ENCODE measurements around the gene PHLDB1.

Gene PHLDB1

GRCh38 chr11:118651820-118652219 lies 44.4 kb downstream of the PHLDB1 start:
- no peak for TF ChIP-seq ZNF384 (IDR thresholded peaks at IDR 0.05)
- TF ChIP-seq FOXK2 (IDR thresholded peaks at IDR 0.05), result no peak
- TF ChIP-seq PKNOX1 (IDR thresholded peaks at IDR 0.05), result no peak
- no peak for TF ChIP-seq NFRKB (IDR thresholded peaks at IDR 0.05)
- no peak for TF ChIP-seq L3MBTL2 (conservative IDR thresholded peaks at IDR 0.05)
- no peak for TF ChIP-seq BHLHE40 (IDR thresholded peaks at IDR 0.05; ENCODE audit: borderline replicate concordance)
- no peak for TF ChIP-seq TARDBP (IDR thresholded peaks at IDR 0.05)
- TF ChIP-seq HDGF (IDR thresholded peaks at IDR 0.05; ENCODE audit: borderline replicate concordance), result no peak
- TF ChIP-seq ARNT (IDR thresholded peaks at IDR 0.05), result no peak
- TF ChIP-seq ELF4 (IDR thresholded peaks at IDR 0.05), result no peak
- no peak for TF ChIP-seq CTBP1 (IDR thresholded peaks at IDR 0.05; ENCODE audit: borderline replicate concordance)
- no peak for TF ChIP-seq FOXM1 (IDR thresholded peaks at IDR 0.05; ENCODE audit: borderline replicate concordance)
- TF ChIP-seq SUZ12 (IDR thresholded peaks at IDR 0.05), result no peak
- no peak for TF ChIP-seq FOXA1 (IDR thresholded peaks at IDR 0.05)
- TF ChIP-seq SP1 (IDR thresholded peaks at IDR 0.05), result no peak
- DNase-seq (ENCODE audit: extremely low spot score), result no peak
- POLR2A ChIA-PET, result interaction anchor here (1.5 kb wide), 1 partner anchor 17 kb away, joined by 4 read pairs; no protein-coding TSS in a partner anchor
- CTCF ChIA-PET, result no interaction called here

- ChIA-PET POLR2A (interaction anchor here (1.5 kb wide), 1 partner anchor 18 kb away, joined by 4 read pairs; no protein-coding TSS in a partner anchor), CTCF (no interaction called here)
- no peak for DNase-seq (ENCODE audit: extremely low spot score)
- no peak for TF ChIP-seq FOXA1 (IDR thresholded peaks at IDR 0.05)
- TF ChIP-seq ARNT (IDR thresholded peaks at IDR 0.05), result no peak
- TF ChIP-seq NFRKB (IDR thresholded peaks at IDR 0.05), result no peak
- TF ChIP-seq HDGF (IDR thresholded peaks at IDR 0.05; ENCODE audit: borderline replicate concordance), result no peak
- TF ChIP-seq PKNOX1 (IDR thresholded peaks at IDR 0.05), result no peak
- no peak for TF ChIP-seq ELF4 (IDR thresholded peaks at IDR 0.05)
- no peak for TF ChIP-seq FOXK2 (IDR thresholded peaks at IDR 0.05)
- TF ChIP-seq FOXM1 (IDR thresholded peaks at IDR 0.05; ENCODE audit: borderline replicate concordance), result no peak
- no peak for TF ChIP-seq L3MBTL2 (conservative IDR thresholded peaks at IDR 0.05)
- no peak for TF ChIP-seq SP1 (IDR thresholded peaks at IDR 0.05)
- TF ChIP-seq TARDBP (IDR thresholded peaks at IDR 0.05), result no peak
- TF ChIP-seq BHLHE40 (IDR thresholded peaks at IDR 0.05; ENCODE audit: borderline replicate concordance), result no peak
- no peak for TF ChIP-seq LEF1 (IDR thresholded peaks at IDR 0.05; ENCODE audit: borderline replicate concordance)
- TF ChIP-seq SUZ12 (IDR thresholded peaks at IDR 0.05), result no peak
- no peak for TF ChIP-seq CTBP1 (IDR thresholded peaks at IDR 0.05; ENCODE audit: borderline replicate concordance)
- no peak for TF ChIP-seq ZNF384 (IDR thresholded peaks at IDR 0.05)
These were observed 45.3 kb downstream of the PHLDB1 start for GRCh38 chr11:118652681-118653181.

- no peak for DNase-seq (ENCODE audit: extremely low spot score)
- CTCF ChIA-PET, result interaction anchor here (0.6 to 1.0 kb wide), 2 partner anchors 17 to 60 kb away, joined by 3 to 4 read pairs; no protein-coding TSS in a partner anchor
- TF ChIP-seq PKNOX1 (IDR thresholded peaks at IDR 0.05) (no peak), L3MBTL2 (conservative IDR thresholded peaks at IDR 0.05) (no peak), FOXK2 (IDR thresholded peaks at IDR 0.05) (no peak)
- POLR2A ChIA-PET, result no interaction called here
These were observed 46.4 kb downstream of the PHLDB1 start for GRCh38 chr11:118653684-118654390.

GRCh38 chr11:118655486-118656190 lies 48.2 kb downstream of the PHLDB1 start:
- TF ChIP-seq PKNOX1 (IDR thresholded peaks at IDR 0.05), result no peak
- no peak for TF ChIP-seq FOXK2 (IDR thresholded peaks at IDR 0.05)
- no peak for TF ChIP-seq HDGF (IDR thresholded peaks at IDR 0.05; ENCODE audit: borderline replicate concordance)
- no peak for TF ChIP-seq SUZ12 (IDR thresholded peaks at IDR 0.05)
- no peak for TF ChIP-seq NFRKB (IDR thresholded peaks at IDR 0.05)
- TF ChIP-seq CTBP1 (IDR thresholded peaks at IDR 0.05; ENCODE audit: borderline replicate concordance), result no peak
- TF ChIP-seq BHLHE40 (IDR thresholded peaks at IDR 0.05; ENCODE audit: borderline replicate concordance), result no peak
- TF ChIP-seq L3MBTL2 (conservative IDR thresholded peaks at IDR 0.05), result no peak
- TF ChIP-seq TARDBP (IDR thresholded peaks at IDR 0.05), result no peak
- no peak for TF ChIP-seq SP1 (IDR thresholded peaks at IDR 0.05)
- no peak for TF ChIP-seq FOXA1 (IDR thresholded peaks at IDR 0.05)
- TF ChIP-seq ARNT (IDR thresholded peaks at IDR 0.05), result no peak
- no peak for TF ChIP-seq FOXM1 (IDR thresholded peaks at IDR 0.05; ENCODE audit: borderline replicate concordance)
- no peak for TF ChIP-seq LEF1 (IDR thresholded peaks at IDR 0.05; ENCODE audit: borderline replicate concordance)
- no peak for TF ChIP-seq ELF4 (IDR thresholded peaks at IDR 0.05)
- no peak for TF ChIP-seq ZNF384 (IDR thresholded peaks at IDR 0.05)
- no peak for DNase-seq (ENCODE audit: extremely low spot score)
- POLR2A ChIA-PET, result no interaction called here
- CTCF ChIA-PET, result interaction anchor here (1.3 kb wide), 1 partner anchor 16 kb away, joined by 3 read pairs; no protein-coding TSS in a partner anchor

- ChIA-PET POLR2A (no interaction called here), CTCF (no interaction called here)
- no peak for DNase-seq (ENCODE audit: extremely low spot score)
- TF ChIP-seq TARDBP (IDR thresholded peaks at IDR 0.05), result no peak
- no peak for TF ChIP-seq ELF4 (IDR thresholded peaks at IDR 0.05)
- no peak for TF ChIP-seq NFRKB (IDR thresholded peaks at IDR 0.05)
- TF ChIP-seq FOXK2 (IDR thresholded peaks at IDR 0.05), result no peak
- TF ChIP-seq FOXM1 (IDR thresholded peaks at IDR 0.05; ENCODE audit: borderline replicate concordance), result no peak
- no peak for TF ChIP-seq SP1 (IDR thresholded peaks at IDR 0.05)
- TF ChIP-seq LEF1 (IDR thresholded peaks at IDR 0.05; ENCODE audit: borderline replicate concordance), result no peak
- no peak for TF ChIP-seq PKNOX1 (IDR thresholded peaks at IDR 0.05)
- TF ChIP-seq HDGF (IDR thresholded peaks at IDR 0.05; ENCODE audit: borderline replicate concordance), result no peak
- no peak for TF ChIP-seq ZNF384 (IDR thresholded peaks at IDR 0.05)
- no peak for TF ChIP-seq BHLHE40 (IDR thresholded peaks at IDR 0.05; ENCODE audit: borderline replicate concordance)
These were observed 49.2 kb downstream of the PHLDB1 start for GRCh38 chr11:118656563-118657165.
